Neural crest cell (in vitro differentiated cells): Measurements from ENCODE around the gene MYT1. TPM values are rescaled to one million over a fixed set of nuclear protein-coding genes. Genes with fewer than 3 reads are reported as not detected.
A peak's percentile ranks its signal among the peaks of the same experiment; 100 is the strongest.

Experiments used
- DNase-seq: peaks from one replicate; pipeline ENCODE4 v3.0.0; 2021; ENCODE audit warnings: low read depth, mixed read lengths, low spot score
- H3K27ac Mint-ChIP-seq: one replicate; pipeline ENCODE4 v1.8.0; 2021; ENCODE audit warnings: mild to moderate bottlenecking, mixed read lengths; ENCODE audit not compliant: unreplicated experiment
- H3K27me3 Mint-ChIP-seq: 2 replicates; pipeline ENCODE4 v1.8.0; 2021; ENCODE audit warnings: low read depth, mild to moderate bottlenecking, mixed read lengths
- H3K36me3 Mint-ChIP-seq: 2 replicates; pipeline ENCODE4 v1.8.0; 2021; ENCODE audit warnings: low read depth, mild to moderate bottlenecking, mixed read lengths
- H3K4me1 Mint-ChIP-seq: 2 replicates; pipeline ENCODE4 v1.8.0; 2021; ENCODE audit warnings: mixed read lengths
- H3K4me3 Mint-ChIP-seq: one replicate; pipeline ENCODE4 v1.8.0; 2021; ENCODE audit warnings: mild to moderate bottlenecking, mixed read lengths
- H3K9me3 Mint-ChIP-seq: 2 replicates; pipeline ENCODE4 v1.8.0; 2021; ENCODE audit warnings: mixed read lengths
- CTCF ChIP-seq: fragments of 200-600 bp; sonication (generic); conservative IDR thresholded peaks from 2 replicates; pipeline ENCODE4 v1.5.0; 2021; ENCODE audit warnings: antibody characterized with exemption, mild to moderate bottlenecking
- total RNA-seq: library from RNA; stranded (reverse); gene quantifications from 2 replicates; pipeline ENCODE4 v1.2.1, GENCODE V29; 2021

MYT1 gene
- total RNA-seq, 1 donor from 2014 or later = 4.3 TPM

GRCh38 chr20:64228751-64229506 is 64.7 kb downstream of the MYT1 start:
- H3K4me1 Mint-ChIP-seq = peaks cover 27% of the 10 kb centered on the region
- no peaks in the 10 kb centered on the region for H3K27me3 Mint-ChIP-seq
- no peak for DNase-seq
- no peak for TF ChIP-seq CTCF
- H3K27ac Mint-ChIP-seq = peak overlapping the region; percentile 86
- H3K4me3 Mint-ChIP-seq = no peak overlapping the region
- no peaks in the 10 kb centered on the region for H3K9me3 Mint-ChIP-seq
- no peaks in the 10 kb centered on the region for H3K36me3 Mint-ChIP-seq

- no peak for DNase-seq
- H3K27ac Mint-ChIP-seq = peak overlapping the region; percentile 86
- no peaks in the 10 kb centered on the region for H3K27me3 Mint-ChIP-seq
- H3K36me3 Mint-ChIP-seq = no peaks in the 10 kb centered on the region
- H3K9me3 Mint-ChIP-seq = no peaks in the 10 kb centered on the region
- H3K4me3 Mint-ChIP-seq = no peak overlapping the region
- H3K4me1 Mint-ChIP-seq = peaks cover 20% of the 10 kb centered on the region
- no peak for TF ChIP-seq CTCF
Measured at GRCh38 chr20:64229507-64230061, 65.3 kb downstream of the MYT1 start.

GRCh38 chr20:64230461-64231145 is 66.4 kb downstream of the MYT1 start:
- H3K9me3 Mint-ChIP-seq = no peaks in the 10 kb centered on the region
- no peak overlapping the region for H3K4me3 Mint-ChIP-seq
- TF ChIP-seq CTCF = no peak
- no peak for DNase-seq
- H3K27ac Mint-ChIP-seq = no peak overlapping the region
- peaks cover 14% of the 10 kb centered on the region for H3K4me1 Mint-ChIP-seq
- no peaks in the 10 kb centered on the region for H3K36me3 Mint-ChIP-seq
- H3K27me3 Mint-ChIP-seq = no peaks in the 10 kb centered on the region

- Mint-ChIP-seq H3K27ac (no peak overlapping the region), H3K36me3 (no peaks in the 10 kb centered on the region), H3K9me3 (no peaks in the 10 kb centered on the region), H3K27me3 (no peaks in the 10 kb centered on the region), H3K4me3 (no peak overlapping the region), H3K4me1 (peaks cover 11% of the 10 kb centered on the region)
- no peak for DNase-seq
- no peak for TF ChIP-seq CTCF
Measured at GRCh38 chr20:64231621-64232550, 67.6 kb downstream of the MYT1 start.

GRCh38 chr20:64232794-64233193 is 68.5 kb downstream of the MYT1 start:
- TF ChIP-seq CTCF = no peak
- Mint-ChIP-seq H3K9me3 (no peaks in the 10 kb centered on the region), H3K4me3 (no peak overlapping the region), H3K4me1 (peaks cover 11% of the 10 kb centered on the region), H3K36me3 (no peaks in the 10 kb centered on the region), H3K27ac (no peak overlapping the region), H3K27me3 (no peaks in the 10 kb centered on the region)
- DNase-seq = no peak
